Measurements from ENCODE around the gene PCOLCE2.
A peak's percentile ranks its signal among the peaks of the same experiment; 100 is the strongest.

- peak; percentile 77 for TF ChIP-seq CTCF (IDR thresholded peaks at IDR 0.05; ENCODE audit: low read depth, low read length)
- no peak for TF ChIP-seq EZH2phosphoT487 (IDR thresholded peaks at IDR 0.05; ENCODE audit: low read depth)
These were observed 40.2 kb upstream of the PCOLCE2 start for GRCh38 chr3:142929109-142929508.

Data from OCI-LY3 (cell line).